HG02840 (cell line): Measurements from ENCODE around the gene TPRG1.

Experiments used
- ATAC-seq: cut with Tn5 transposase; IDR thresholded peaks from one replicate; pipeline ENCODE4 v1.9.1; 2021; ENCODE audit warnings: mild to moderate bottlenecking, moderate library complexity, moderate number of reproducible peaks; ENCODE audit not compliant: unreplicated experiment, low FRiP score

Gene TPRG1, protein sequence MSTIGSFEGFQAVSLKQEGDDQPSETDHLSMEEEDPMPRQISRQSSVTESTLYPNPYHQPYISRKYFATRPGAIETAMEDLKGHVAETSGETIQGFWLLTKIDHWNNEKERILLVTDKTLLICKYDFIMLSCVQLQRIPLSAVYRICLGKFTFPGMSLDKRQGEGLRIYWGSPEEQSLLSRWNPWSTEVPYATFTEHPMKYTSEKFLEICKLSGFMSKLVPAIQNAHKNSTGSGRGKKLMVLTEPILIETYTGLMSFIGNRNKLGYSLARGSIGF

GRCh38 chr3:189171707-189172106, at the start of gene TPRG1:
TSS of gene TPRG1 (plus strand) at chr3:189171971. CDS start at chr3:189207385, 35,414 bp downstream.
- no peak for ATAC-seq

DNA sequence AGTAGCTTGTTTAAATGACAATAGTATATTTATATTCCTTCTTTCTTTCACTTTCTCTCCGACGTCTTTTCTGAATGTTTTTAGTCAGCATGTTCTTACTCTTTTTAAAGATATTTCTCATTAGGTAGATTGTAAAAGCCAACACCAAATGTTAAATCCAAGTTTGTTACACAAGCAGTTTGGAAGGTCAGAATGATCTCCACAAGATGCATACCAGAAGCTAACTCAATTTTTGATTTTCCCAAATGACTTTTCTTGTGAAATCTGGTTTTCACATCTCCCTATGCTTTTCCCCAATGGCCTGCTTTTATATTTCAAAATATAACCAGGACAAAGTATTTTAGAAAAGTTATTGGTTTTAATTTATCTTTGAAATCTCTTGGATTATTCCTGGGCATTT, 49.7 kb upstream of the TPRG1 start:
- no peak for ATAC-seq

DNA sequence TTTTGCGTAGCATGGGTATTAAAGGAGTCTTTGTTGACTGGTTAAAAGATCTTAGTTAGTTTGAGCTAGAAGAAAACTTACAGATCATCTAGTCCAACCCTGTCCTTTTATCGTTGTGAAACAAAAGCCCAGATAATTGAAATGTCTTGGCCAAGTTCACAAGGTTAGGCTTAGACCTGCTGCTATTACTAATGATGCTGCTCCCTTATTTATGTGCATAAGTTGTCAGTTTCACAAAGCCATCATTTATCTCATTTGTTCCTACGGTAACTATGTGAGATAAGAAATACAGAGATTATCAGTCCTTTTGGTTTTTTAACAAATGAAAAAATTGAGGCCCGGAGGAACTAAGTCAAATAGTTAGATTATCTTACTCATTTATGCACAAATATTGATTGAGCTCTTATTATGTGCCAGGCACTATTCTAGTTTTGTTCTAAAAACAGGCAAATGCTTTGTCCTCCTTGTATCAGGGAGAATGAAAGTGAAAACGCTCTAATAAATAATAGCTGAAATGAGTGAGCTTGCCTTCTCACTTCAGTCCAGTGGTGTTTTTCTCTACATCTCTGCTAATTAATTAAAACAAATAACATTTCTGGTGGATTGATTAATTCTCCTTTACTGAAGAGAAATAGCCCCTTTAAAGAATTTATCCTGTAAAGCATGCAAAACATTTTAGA, 49.1 kb upstream of the TPRG1 start:
- ATAC-seq: no peak

- ATAC-seq: no peak
These were observed 48.0 kb upstream of the TPRG1 start for GRCh38 chr3:189123595-189124387.

DNA sequence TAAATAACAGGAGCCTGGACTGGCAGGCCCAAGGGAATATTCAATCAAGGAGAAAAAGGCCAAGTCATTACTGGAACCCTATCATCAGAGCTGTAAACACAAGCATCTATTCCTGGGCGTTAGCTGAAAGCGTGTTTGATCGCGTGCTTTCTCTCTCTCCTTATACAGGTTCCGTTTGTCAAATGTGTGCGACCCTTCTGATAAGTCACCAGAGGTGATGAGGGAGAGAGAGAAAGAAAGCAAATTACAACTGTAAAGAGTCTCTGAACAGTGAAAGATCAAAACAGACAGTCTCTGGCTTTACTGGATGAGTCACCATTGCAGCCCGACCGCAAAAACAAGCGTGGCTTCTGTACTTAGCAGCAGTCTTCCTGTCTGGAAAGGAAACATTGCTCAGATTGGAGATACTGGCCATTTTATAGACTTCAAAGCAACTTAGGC, 39.5 kb upstream of the TPRG1 start:
- peak; percentile 71 for ATAC-seq

DNA sequence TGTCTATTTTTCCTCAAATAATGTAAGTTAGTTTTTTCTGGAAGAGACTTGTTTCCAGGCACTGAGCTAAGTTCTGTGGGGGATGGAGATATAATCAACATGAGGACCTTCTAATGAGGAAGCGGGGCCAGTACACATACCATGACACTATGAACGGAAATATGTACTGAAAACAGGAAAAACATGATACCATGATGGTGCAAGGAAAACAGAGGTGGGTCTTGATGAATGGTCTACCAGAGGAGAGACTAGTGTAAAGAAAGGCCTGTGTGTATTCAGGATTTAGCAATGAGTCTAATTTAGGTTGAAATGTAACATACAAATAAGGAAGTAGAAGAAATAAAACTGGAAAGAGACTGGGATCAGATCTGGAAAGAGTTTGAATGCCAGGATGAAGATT, 38.9 kb upstream of the TPRG1 start:
- no peak for ATAC-seq

DNA sequence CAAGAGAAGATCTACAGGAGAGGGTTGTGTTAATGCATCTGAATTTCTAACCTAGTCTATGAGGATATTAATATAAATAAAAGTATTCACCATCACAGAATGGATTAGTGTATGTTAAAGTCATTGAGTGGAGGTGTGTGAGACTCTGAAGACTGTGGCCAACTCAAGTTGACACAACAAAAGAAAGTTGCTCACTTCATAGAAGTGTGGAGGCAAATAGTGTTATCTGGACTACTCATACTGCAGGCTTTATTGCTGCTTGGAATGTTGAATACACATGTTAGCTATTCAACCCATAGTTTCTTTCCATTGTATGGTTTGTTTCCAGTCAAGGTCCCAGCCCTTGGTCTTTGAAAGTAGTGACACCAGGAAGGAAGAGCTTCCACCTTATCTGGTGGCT, 38.0 kb upstream of the TPRG1 start:
- ATAC-seq: no peak

- no peak for ATAC-seq
These were observed 34.4 kb upstream of the TPRG1 start for GRCh38 chr3:189137416-189137815.

DNA sequence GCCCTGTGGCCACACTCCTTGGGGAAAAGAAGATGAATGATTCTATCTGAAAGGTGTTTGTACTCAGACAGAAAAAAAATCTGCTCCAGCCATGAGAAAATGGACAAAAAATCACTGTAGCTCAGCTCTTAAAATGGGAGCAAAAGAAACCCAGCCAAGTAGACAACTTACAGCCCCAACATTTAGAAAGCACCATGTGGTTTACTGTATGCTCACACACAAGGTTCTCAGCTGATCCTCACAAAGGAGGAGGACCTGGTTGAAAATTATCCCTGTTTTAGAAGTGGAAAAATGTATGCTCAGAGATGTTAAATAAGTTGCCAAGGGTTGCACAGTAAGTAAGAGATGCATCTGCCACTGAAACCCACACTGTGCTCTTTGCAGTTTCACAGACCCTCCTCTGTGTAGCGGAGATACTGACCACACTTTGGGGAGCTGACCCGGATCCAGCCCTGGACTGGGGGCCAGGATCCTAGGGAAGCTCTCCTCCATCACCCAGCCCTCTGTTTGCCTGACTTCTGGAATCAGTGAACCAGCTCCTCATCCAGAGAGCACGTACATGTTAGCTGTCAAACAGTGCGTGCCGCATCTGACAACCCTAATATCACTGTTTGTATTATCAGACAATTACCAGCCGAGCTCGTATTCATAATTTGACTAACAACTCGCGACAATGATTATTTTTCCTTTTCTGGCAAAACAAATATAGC, 32.7 kb upstream of the TPRG1 start:
- no peak for ATAC-seq

- ATAC-seq: no peak
These were observed 32.2 kb upstream of the TPRG1 start for GRCh38 chr3:189139611-189139940.

GRCh38 chr3:189142527-189142926, 29.2 kb upstream of the TPRG1 start:
- no peak for ATAC-seq

DNA sequence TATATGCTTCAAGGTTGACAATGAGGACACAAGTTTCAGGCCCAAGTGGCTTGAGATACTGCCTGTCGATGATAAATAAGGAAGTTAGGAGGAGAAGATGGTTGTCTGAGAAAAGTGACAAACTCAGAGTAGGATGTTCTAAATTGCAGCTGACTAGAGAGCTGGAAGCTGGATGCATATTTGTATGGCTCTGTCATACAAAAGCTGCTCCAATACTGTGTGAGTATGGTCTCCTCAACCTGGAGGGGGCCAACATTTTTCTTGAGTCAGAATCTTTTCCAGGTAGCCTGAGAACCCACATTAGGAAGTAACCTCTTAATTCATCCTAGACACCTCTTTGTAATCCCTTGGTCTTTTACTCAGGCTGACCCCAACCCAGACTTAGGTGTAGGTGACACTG, 28.4 kb upstream of the TPRG1 start:
- no peak for ATAC-seq

- ATAC-seq: no peak
These were observed 28.0 kb upstream of the TPRG1 start for GRCh38 chr3:189143771-189144170.

- no peak for ATAC-seq
These were observed 27.1 kb upstream of the TPRG1 start for GRCh38 chr3:189144645-189145044.

GRCh38 chr3:189146848-189147247, 24.9 kb upstream of the TPRG1 start:
- ATAC-seq: no peak

- ATAC-seq: peak; percentile 66
These were observed 23.7 kb upstream of the TPRG1 start for GRCh38 chr3:189148081-189148507.

DNA sequence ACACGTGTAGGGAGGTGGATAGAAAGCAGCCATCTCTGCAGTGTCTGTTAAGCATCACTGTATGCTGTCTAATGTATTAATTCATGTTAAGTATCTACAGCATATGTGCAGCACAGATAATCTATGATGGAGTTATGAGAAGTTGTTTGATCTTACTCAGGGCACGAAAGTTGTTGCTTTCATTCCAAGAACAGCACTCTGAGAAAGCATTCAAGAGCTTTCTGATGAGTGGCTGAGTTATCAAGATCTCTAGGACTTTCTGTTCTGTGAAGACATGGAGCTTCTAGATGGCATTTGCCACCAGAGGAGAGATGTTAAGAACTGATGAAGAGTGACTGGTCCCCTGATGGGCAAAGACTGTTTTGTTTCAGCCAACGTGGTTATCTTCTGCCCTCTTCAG, 22.6 kb upstream of the TPRG1 start:
- no peak for ATAC-seq

GRCh38 chr3:189157232-189158007, 14.4 kb upstream of the TPRG1 start:
- no peak for ATAC-seq

DNA sequence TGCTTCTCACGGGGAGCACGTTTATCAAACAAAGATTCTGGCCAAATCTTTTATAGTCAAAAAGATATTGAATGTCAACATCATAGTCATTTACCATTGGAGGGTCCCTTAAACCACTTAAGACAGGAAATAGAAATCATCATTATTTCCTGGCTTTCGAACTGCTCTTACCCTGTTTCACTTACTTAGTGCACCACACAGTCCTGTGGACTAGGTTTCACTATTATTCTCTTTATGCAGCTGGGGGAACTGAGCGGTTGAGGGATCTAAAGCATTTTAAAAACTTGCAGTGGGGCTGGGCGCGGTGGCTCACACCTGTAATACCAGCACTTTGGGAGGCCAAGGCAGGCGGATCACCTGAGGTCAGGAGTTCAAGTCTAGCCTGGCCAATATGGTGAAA, 13.7 kb upstream of the TPRG1 start:
- ATAC-seq: no peak
